CD14-positive monocyte (primary cell): ENCODE measurements around the gene INPP1. TPM values are rescaled to one million over a fixed set of nuclear protein-coding genes. Genes with fewer than 3 reads are reported as not detected.

Experiments used
- DNase-seq, 3 donors: peaks; one replicate each; pipeline ENCODE4 v3.0.0-alpha.2; 2011 to 2022
- H2AFZ ChIP-seq: 2 replicates; pipeline ENCODE4 v1.6.0; 2012; ENCODE audit warnings: mild to moderate bottlenecking, low read depth, low read length, inconsistent platforms; ENCODE audit not compliant: insufficient read depth, poor library complexity, severe bottlenecking
- H3K27ac ChIP-seq, 2 donors: 1 replicate in 1 of 2; 2 replicates in 1 of 2; pipeline ENCODE4 v1.5.1; 2012 to 2013; ENCODE audit warnings: low read length in 2 of 2, control low read depth in 1 of 2, inconsistent platforms in 1 of 2, low read depth in 1 of 2, mild to moderate bottlenecking in 1 of 2
- H3K27me3 ChIP-seq, 2 donors: one replicate each; pipeline versions ENCODE4 v1.6.0 to v1.6.1; 2011 to 2013; ENCODE audit warnings: low read length in 2 of 2; ENCODE audit not compliant: control insufficient read depth in 2 of 2, insufficient read depth in 2 of 2
- H3K36me3 ChIP-seq, 2 donors: replicated peaks in 1 of 2; 1 replicate in 1 of 2; 2 replicates in 1 of 2; pipeline versions ENCODE4 v1.5.1 to v1.6.1; 2012 to 2013; ENCODE audit warnings: low read length in 2 of 2, control low read depth in 1 of 2, inconsistent platforms in 1 of 2, mild to moderate bottlenecking in 1 of 2; ENCODE audit not compliant: insufficient read depth in 2 of 2, control insufficient read depth in 1 of 2
- H3K4me1 ChIP-seq, 2 donors: 1 replicate in 1 of 2; 2 replicates in 1 of 2; pipeline versions ENCODE4 v1.5.1 to v1.6.1; 2012 to 2013; ENCODE audit warnings: low read length in 2 of 2, control low read depth in 1 of 2, inconsistent platforms in 1 of 2, mild to moderate bottlenecking in 1 of 2, moderate library complexity in 1 of 2; ENCODE audit not compliant: insufficient read depth in 2 of 2, control insufficient read depth in 1 of 2
- H3K4me2 ChIP-seq: replicated peaks from 2 replicates; pipeline ENCODE3; 2012; ENCODE audit warnings: low read length, moderate library complexity, mild to moderate bottlenecking; ENCODE audit not compliant: poor library complexity, severe bottlenecking; ENCODE audit errors: extremely low read depth
- H3K4me3 ChIP-seq, 3 experiments: fragments of 200-600 bp in 1 of 3; sonication (generic) in 1 of 3; replicated peaks in 1 of 3; 1 replicate in 2 of 3; 2 replicates in 1 of 3; pipeline ENCODE4 v1.5.1; 2011 to 2013; ENCODE audit warnings: low read length in 3 of 3, mild to moderate bottlenecking in 3 of 3, control low read depth in 2 of 3, low read depth in 2 of 3, inconsistent platforms in 1 of 3, moderate library complexity in 1 of 3
- H3K79me2 ChIP-seq: 2 replicates; pipeline ENCODE4 v1.6.0; 2012; ENCODE audit warnings: mild to moderate bottlenecking, control low read depth, inconsistent platforms, low read length, moderate library complexity; ENCODE audit not compliant: insufficient read depth
- H3K9ac ChIP-seq: 2 replicates; pipeline ENCODE4 v1.6.0; 2017; ENCODE audit warnings: low read length, mild to moderate bottlenecking; ENCODE audit not compliant: insufficient read depth, poor library complexity, severe bottlenecking
- H3K9me3 ChIP-seq, 2 donors: replicated peaks in 1 of 2; 1 replicate in 1 of 2; 2 replicates in 1 of 2; pipeline versions ENCODE4 v1.5.1 to v1.6.1; 2012 to 2013; ENCODE audit warnings: low read length in 2 of 2, control low read depth in 1 of 2; ENCODE audit not compliant: control insufficient read depth in 1 of 2, insufficient read depth in 1 of 2
- H4K20me1 ChIP-seq: 2 replicates; pipeline ENCODE4 v1.6.0; 2012; ENCODE audit warnings: mild to moderate bottlenecking, low read length, control low read depth, moderate library complexity; ENCODE audit not compliant: insufficient read depth
- H3K27ac Mint-ChIP-seq, 7 donors: one replicate each; pipeline ENCODE4 v1.8.0; 2020; ENCODE audit warnings: mild to moderate bottlenecking in 7 of 7, mixed read lengths in 7 of 7, moderate library complexity in 6 of 7, inconsistent platforms in 2 of 7
- H3K27me3 Mint-ChIP-seq, 3 donors: one replicate each; pipeline ENCODE4 v1.8.0; 2021 to 2022; ENCODE audit warnings: low read depth in 3 of 3, mild to moderate bottlenecking in 3 of 3, mixed read lengths in 3 of 3, moderate library complexity in 3 of 3, inconsistent platforms in 1 of 3
- H3K36me3 Mint-ChIP-seq, 2 donors: one replicate each; pipeline ENCODE4 v1.8.0; 2020; ENCODE audit warnings: mixed read lengths in 2 of 2, inconsistent platforms in 1 of 2, mild to moderate bottlenecking in 1 of 2
- H3K4me1 Mint-ChIP-seq: one replicate; pipeline ENCODE4 v1.8.0; 2020; ENCODE audit warnings: mild to moderate bottlenecking, mixed read lengths
- H3K4me3 Mint-ChIP-seq, 2 donors: one replicate each; pipeline ENCODE4 v1.8.0; 2020; ENCODE audit warnings: mild to moderate bottlenecking in 2 of 2, mixed read lengths in 2 of 2, moderate library complexity in 1 of 2
- H3K9me3 Mint-ChIP-seq, 7 donors: one replicate each; pipeline ENCODE4 v1.8.0; 2020 to 2022; ENCODE audit warnings: mixed read lengths in 7 of 7, mild to moderate bottlenecking in 6 of 7, moderate library complexity in 6 of 7, inconsistent platforms in 2 of 7
- CTCF ChIP-seq: fragments of 200-600 bp; IDR thresholded peaks from one replicate; pipeline ENCODE4 v1.8.0; 2022; ENCODE audit warnings: antibody characterized with exemption, mild to moderate bottlenecking
- WGBS: methylation state at CpG from one replicate; pipeline ENCODE4 v1.1.5; 2013; ENCODE audit warnings: missing lambda C conversion rate; ENCODE audit not compliant: insufficient coverage; 5-methylcytosine and 5-hydroxymethylcytosine counted together
- intact Hi-C, 2 donors: fragments of 100-400 bp; cut with micrococcal nuclease; formaldehyde crosslinking; loops; one replicate each; pipeline versions ENCODE4 v1.15.0 to v1.15.1; 2023
- polyA plus RNA-seq, 3 donors: library from polyadenylated mRNA; depleted of rRNA in 1 of 3; unstranded in 2 of 3; stranded (reverse) in 1 of 3; fragments of 300-500 nt in 2 of 3; fragments of >200 nt in 1 of 3; fragmentation: Illumina TruSeq in 2 of 3; gene quantifications; 1 replicate in 2 of 3; 2 replicates in 1 of 3; pipeline ENCODE4 v1.2.3, GENCODE V29; 2012 to 2021

Gene INPP1
- polyA plus RNA-seq, 3 donors = 8.9 to 17.8 (median 13.3) TPM

DNA sequence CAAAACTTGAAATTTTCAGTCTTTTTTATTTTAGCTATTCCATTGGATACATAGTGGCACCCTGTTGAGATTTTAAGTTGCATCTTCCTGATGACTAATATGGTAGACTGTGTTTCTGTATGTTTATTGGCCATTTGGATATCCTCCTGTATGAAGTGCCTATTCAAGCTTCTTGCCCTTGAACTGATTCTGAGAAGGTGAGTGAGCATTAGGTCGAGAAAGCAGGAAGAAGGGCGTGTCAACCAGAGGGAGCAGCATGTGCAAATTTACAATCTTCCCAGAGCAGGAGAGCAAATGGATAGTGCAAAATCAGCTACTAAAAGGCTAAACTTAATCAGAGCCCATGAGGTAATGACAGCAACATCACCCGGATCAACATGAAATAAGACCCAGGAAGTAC lies 8.6 kb downstream of the INPP1 start:
- Histone ChIP-seq H2AFZ (no peak overlapping the region), H3K27ac (no peak overlapping the region), H3K9me3 (no peaks in the 10 kb centered on the region), H3K9ac (no peak overlapping the region), H3K27me3 (no peaks in the 10 kb centered on the region), H3K79me2 (peaks cover 4% of the 10 kb centered on the region), H3K36me3 (peaks cover 0 to 23% of the 10 kb centered on the region in 2 donors), H3K4me2 (no peak overlapping the region), H3K4me3 (no peak overlapping the region), H4K20me1 (no peaks in the 10 kb centered on the region), H3K4me1 (peaks cover 3 to 8% of the 10 kb centered on the region in 2 donors)
- Mint-ChIP-seq H3K27me3 (no peaks in the 10 kb centered on the region), H3K27ac (no peak overlapping the region), H3K9me3 (no peaks in the 10 kb centered on the region), H3K4me3 (no peak overlapping the region), H3K4me1 (peaks cover 19% of the 10 kb centered on the region), H3K36me3 (peaks cover 17 to 21% of the 10 kb centered on the region in 2 donors)
- WGBS = 86% methylated on average over 2 of the region's 3 CpGs
- intact Hi-C loops = no loop called here
- no peak for TF ChIP-seq CTCF
- DNase-seq = no peak

GRCh38 chr2:190352668-190353536 lies 9.5 kb downstream of the INPP1 start:
- Histone ChIP-seq H3K79me2 (peaks cover 4% of the 10 kb centered on the region), H3K27me3 (no peaks in the 10 kb centered on the region), H3K9me3 (no peaks in the 10 kb centered on the region), H3K4me3 (no peak overlapping the region), H3K4me1 (peaks cover 3 to 8% of the 10 kb centered on the region in 2 donors), H3K36me3 (peaks cover 0 to 23% of the 10 kb centered on the region in 2 donors), H2AFZ (no peak overlapping the region), H3K9ac (no peak overlapping the region), H3K4me2 (no peak overlapping the region), H4K20me1 (no peaks in the 10 kb centered on the region), H3K27ac (no peak overlapping the region)
- no peak overlapping the region for H3K4me3 Mint-ChIP-seq
- H3K9me3 Mint-ChIP-seq = no peaks in the 10 kb centered on the region
- no peak for DNase-seq
- no peaks in the 10 kb centered on the region for H3K27me3 Mint-ChIP-seq
- intact Hi-C loops = no loop called here
- 82% methylated on average over 2 of the region's 8 CpGs for WGBS
- peaks cover 13 to 17% of the 10 kb centered on the region in 2 donors for H3K36me3 Mint-ChIP-seq
- no peak for TF ChIP-seq CTCF
- peak overlapping the region in 3 of 7 donors; percentile 4 to 76 (median 55) for H3K27ac Mint-ChIP-seq
- H3K4me1 Mint-ChIP-seq = peaks cover 19% of the 10 kb centered on the region
